SK-N-SH (cell line): ENCODE data around the gene ALDH1L1.

ENCODE experiments used
- ELF1 ChIP-seq: IDR thresholded peaks from 2 replicates; pipeline ENCODE4 v1.4.0; 2012
- EP300 ChIP-seq, 2 experiments: IDR thresholded peaks; 2 replicates each; pipeline versions ENCODE4 v1.4.0 to v1.6.1; 2012; ENCODE audit warnings: borderline replicate concordance in 1 of 2, low read depth in 1 of 2, low read length in 1 of 2
- EZH2phosphoT487 ChIP-seq: fragments of 200-600 bp; sonication (generic); IDR thresholded peaks from 2 replicates; pipeline ENCODE4 v1.6.1; 2017; ENCODE audit warnings: low read depth, mixed run types, mild to moderate bottlenecking, antibody characterized with exemption, moderate library complexity, borderline replicate concordance
- POLR2AphosphoS5 ChIP-seq: IDR thresholded peaks from 2 replicates; pipeline ENCODE4 v1.6.1; 2012; ENCODE audit warnings: low read depth, low read length
- RAD21 ChIP-seq: IDR thresholded peaks from 2 replicates; pipeline ENCODE4 v1.6.1; 2012; ENCODE audit warnings: mild to moderate bottlenecking, low read length
- RXRA ChIP-seq: IDR thresholded peaks from 2 replicates; pipeline ENCODE4 v1.4.0; 2012; ENCODE audit warnings: low read depth, mild to moderate bottlenecking, borderline replicate concordance
- TAF1 ChIP-seq: IDR thresholded peaks from 2 replicates; pipeline ENCODE4 v1.6.1; 2012; ENCODE audit warnings: low read depth, mild to moderate bottlenecking, low read length, moderate library complexity, borderline replicate concordance
- TEAD4 ChIP-seq: IDR thresholded peaks from 2 replicates; pipeline ENCODE4 v1.4.0; 2012; ENCODE audit warnings: mild to moderate bottlenecking, borderline replicate concordance; ENCODE audit not compliant: insufficient read depth
- TF ChIP-seq, protein P1 (sequence below): fragments of 200-600 bp; sonication (generic); IDR thresholded peaks from 2 replicates; pipeline ENCODE4 v1.6.1; 2017; ENCODE audit warnings: antibody characterized with exemption, mild to moderate bottlenecking, moderate library complexity
- TF ChIP-seq, protein P2 (sequence below): IDR thresholded peaks from 2 replicates; pipeline ENCODE4 v1.4.0; 2012; ENCODE audit warnings: low read depth
- TF ChIP-seq, protein P3 (sequence below): IDR thresholded peaks from 2 replicates; pipeline ENCODE4 v1.6.1; 2012; ENCODE audit warnings: mild to moderate bottlenecking, low read depth, low read length, moderate library complexity
- TF ChIP-seq, protein P4 (sequence below): IDR thresholded peaks from 2 replicates; pipeline ENCODE4; 2012

DNA sequence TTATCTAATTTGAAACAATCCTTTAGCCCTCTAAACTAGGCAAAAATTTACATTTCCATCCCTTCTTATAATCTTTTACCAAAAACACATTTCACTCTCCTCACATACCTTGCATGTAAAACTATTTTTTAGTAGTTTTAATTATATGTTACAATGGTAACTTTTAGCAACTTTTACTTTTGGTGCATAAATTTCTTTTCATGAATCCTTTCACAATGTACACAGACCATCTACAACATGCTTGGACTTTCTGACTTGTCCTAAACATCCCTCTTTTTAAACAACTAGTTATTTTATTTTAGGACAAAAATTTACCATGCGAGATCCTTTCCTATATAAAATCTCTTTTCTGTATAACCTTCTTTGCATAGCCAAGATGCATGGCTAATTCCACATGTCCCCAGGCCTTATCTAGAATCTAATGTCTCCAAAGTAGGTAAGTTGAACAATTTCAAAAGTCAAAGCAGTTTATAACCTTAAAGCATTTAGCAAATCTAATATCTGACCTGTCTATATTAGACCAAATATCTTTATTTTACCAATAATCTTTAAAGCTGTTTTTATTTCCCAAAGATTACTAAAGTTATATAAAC lies 14.4 kb upstream of the ALDH1L1 start:
- TF ChIP-seq, protein P1, sequence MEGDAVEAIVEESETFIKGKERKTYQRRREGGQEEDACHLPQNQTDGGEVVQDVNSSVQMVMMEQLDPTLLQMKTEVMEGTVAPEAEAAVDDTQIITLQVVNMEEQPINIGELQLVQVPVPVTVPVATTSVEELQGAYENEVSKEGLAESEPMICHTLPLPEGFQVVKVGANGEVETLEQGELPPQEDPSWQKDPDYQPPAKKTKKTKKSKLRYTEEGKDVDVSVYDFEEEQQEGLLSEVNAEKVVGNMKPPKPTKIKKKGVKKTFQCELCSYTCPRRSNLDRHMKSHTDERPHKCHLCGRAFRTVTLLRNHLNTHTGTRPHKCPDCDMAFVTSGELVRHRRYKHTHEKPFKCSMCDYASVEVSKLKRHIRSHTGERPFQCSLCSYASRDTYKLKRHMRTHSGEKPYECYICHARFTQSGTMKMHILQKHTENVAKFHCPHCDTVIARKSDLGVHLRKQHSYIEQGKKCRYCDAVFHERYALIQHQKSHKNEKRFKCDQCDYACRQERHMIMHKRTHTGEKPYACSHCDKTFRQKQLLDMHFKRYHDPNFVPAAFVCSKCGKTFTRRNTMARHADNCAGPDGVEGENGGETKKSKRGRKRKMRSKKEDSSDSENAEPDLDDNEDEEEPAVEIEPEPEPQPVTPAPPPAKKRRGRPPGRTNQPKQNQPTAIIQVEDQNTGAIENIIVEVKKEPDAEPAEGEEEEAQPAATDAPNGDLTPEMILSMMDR = no peak
- no peak for TF ChIP-seq TAF1
- TF ChIP-seq RXRA = no peak
- TF ChIP-seq, protein P2, sequence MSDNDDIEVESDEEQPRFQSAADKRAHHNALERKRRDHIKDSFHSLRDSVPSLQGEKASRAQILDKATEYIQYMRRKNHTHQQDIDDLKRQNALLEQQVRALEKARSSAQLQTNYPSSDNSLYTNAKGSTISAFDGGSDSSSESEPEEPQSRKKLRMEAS = no peak
- TF ChIP-seq, protein P3, sequence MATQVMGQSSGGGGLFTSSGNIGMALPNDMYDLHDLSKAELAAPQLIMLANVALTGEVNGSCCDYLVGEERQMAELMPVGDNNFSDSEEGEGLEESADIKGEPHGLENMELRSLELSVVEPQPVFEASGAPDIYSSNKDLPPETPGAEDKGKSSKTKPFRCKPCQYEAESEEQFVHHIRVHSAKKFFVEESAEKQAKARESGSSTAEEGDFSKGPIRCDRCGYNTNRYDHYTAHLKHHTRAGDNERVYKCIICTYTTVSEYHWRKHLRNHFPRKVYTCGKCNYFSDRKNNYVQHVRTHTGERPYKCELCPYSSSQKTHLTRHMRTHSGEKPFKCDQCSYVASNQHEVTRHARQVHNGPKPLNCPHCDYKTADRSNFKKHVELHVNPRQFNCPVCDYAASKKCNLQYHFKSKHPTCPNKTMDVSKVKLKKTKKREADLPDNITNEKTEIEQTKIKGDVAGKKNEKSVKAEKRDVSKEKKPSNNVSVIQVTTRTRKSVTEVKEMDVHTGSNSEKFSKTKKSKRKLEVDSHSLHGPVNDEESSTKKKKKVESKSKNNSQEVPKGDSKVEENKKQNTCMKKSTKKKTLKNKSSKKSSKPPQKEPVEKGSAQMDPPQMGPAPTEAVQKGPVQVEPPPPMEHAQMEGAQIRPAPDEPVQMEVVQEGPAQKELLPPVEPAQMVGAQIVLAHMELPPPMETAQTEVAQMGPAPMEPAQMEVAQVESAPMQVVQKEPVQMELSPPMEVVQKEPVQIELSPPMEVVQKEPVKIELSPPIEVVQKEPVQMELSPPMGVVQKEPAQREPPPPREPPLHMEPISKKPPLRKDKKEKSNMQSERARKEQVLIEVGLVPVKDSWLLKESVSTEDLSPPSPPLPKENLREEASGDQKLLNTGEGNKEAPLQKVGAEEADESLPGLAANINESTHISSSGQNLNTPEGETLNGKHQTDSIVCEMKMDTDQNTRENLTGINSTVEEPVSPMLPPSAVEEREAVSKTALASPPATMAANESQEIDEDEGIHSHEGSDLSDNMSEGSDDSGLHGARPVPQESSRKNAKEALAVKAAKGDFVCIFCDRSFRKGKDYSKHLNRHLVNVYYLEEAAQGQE = no peak
- no peak for TF ChIP-seq TEAD4
- TF ChIP-seq EP300 (IDR thresholded peaks at IDR 0.05; ENCODE audit: borderline replicate concordance in 1 of 2, low read depth in 1 of 2, low read length in 1 of 2) = no peak
- no peak for TF ChIP-seq POLR2AphosphoS5
- TF ChIP-seq EZH2phosphoT487 = no peak
- TF ChIP-seq ELF1 = no peak
- no peak for TF ChIP-seq RAD21
- TF ChIP-seq, protein P4, sequence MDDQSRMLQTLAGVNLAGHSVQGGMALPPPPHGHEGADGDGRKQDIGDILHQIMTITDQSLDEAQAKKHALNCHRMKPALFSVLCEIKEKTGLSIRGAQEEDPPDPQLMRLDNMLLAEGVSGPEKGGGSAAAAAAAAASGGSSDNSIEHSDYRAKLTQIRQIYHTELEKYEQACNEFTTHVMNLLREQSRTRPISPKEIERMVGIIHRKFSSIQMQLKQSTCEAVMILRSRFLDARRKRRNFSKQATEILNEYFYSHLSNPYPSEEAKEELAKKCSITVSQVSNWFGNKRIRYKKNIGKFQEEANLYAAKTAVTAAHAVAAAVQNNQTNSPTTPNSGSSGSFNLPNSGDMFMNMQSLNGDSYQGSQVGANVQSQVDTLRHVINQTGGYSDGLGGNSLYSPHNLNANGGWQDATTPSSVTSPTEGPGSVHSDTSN = no peak
